ENCODE results near the gene MAPKAPK2.

DNA sequence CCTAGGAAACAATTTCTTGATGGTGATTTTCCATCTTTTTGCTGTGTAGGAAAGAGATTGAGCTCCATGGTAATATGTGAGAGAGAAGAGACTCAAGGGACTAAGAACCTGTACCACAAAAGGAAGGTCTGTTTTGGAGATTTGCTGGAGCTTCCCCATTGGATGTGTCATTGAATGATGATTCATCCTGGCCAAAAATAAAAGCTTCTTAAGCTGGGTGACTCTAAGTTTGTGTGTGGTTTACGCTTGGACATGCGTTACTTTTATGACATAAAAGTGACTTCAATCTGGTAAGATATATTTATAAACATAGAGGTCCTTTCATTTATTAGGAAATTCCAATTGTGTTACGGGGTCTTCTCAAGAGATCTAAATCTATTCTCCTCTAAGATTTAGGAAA, 68.4 kb downstream of the MAPKAPK2 start:
- TF ChIP-seq, protein P1, sequence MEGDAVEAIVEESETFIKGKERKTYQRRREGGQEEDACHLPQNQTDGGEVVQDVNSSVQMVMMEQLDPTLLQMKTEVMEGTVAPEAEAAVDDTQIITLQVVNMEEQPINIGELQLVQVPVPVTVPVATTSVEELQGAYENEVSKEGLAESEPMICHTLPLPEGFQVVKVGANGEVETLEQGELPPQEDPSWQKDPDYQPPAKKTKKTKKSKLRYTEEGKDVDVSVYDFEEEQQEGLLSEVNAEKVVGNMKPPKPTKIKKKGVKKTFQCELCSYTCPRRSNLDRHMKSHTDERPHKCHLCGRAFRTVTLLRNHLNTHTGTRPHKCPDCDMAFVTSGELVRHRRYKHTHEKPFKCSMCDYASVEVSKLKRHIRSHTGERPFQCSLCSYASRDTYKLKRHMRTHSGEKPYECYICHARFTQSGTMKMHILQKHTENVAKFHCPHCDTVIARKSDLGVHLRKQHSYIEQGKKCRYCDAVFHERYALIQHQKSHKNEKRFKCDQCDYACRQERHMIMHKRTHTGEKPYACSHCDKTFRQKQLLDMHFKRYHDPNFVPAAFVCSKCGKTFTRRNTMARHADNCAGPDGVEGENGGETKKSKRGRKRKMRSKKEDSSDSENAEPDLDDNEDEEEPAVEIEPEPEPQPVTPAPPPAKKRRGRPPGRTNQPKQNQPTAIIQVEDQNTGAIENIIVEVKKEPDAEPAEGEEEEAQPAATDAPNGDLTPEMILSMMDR (IDR thresholded peaks at IDR 0.05): no peak
- TF ChIP-seq POLR2AphosphoS5 (IDR thresholded peaks at IDR 0.05) (no peak), EP300 (IDR thresholded peaks at IDR 0.05) (no peak), POLR2A (IDR thresholded peaks at IDR 0.05) (no peak)

All from sigmoid colon (tissue), 4 donors.